HCT116 (cell line): ENCODE results near the gene B4GALT4. TPM values are rescaled to one million over a fixed set of nuclear protein-coding genes. Genes with fewer than 3 reads are reported as not detected.

Experiments
- ATAC-seq: fragments of 200-7000 bp; cut with Tn5 transposase; 2 replicates; pipeline ENCODE4 v1.9.1; 2020; ENCODE audit warnings: mild to moderate bottlenecking, moderate library complexity
- BruUV-seq: library from RNA; stranded (reverse); fragments of 400-500 nt; replicated peaks from 2 replicates; lab custom pipeline; 2021; lab: Mats Ljungman, UMichigan
- CTCF ChIA-PET: fragments of 300-600 bp; sonication (Branson Sonifier 250); formaldehyde crosslinking; loops from one replicate; lab custom pipeline; 2021; ENCODE audit warnings: antibody characterized with exemption; lab: Charles Lee
- POLR2A ChIA-PET: fragments of 300-600, 350-600 bp; sonication (Branson Sonifier 250); formaldehyde crosslinking; loops from one replicate; lab custom pipeline; 2021; ENCODE audit warnings: antibody characterized with exemption; lab: Charles Lee
- RAD21 ChIA-PET, 2 experiments: fragments of 300-600 bp; sonication (Branson Sonifier 250); formaldehyde crosslinking; loops; one replicate each; lab custom pipeline; 2023; ENCODE audit warnings: low total read pairs in 2 of 2; ENCODE audit not compliant: uncharacterized antibody in 2 of 2, unreplicated experiment in 2 of 2, low non-redundant PET in 1 of 2; lab: Charles Lee
- DNase-seq: peaks from one replicate; pipeline ENCODE4 v3.0.0-alpha.2; 2010; ENCODE audit warnings: low read depth, low spot score
- H2AFZ ChIP-seq: fragments of 200-600 bp; shearing (Covaris generic), sonication (generic); 2 replicates; pipeline ENCODE4 v1.6.1; 2017; ENCODE audit warnings: low read depth, mixed run types, mixed read lengths, antibody characterized with exemption, low read length; ENCODE audit not compliant: poor library complexity, severe bottlenecking
- H3K27ac ChIP-seq: 2 replicates; pipeline ENCODE4 v1.5.1; 2012; ENCODE audit warnings: low read depth, low read length
- H3K27me3 ChIP-seq: fragments of 200-600 bp; sonication (generic); 2 replicates; pipeline ENCODE4 v1.6.1; 2016; ENCODE audit warnings: mixed run types, low read length, mixed read lengths; ENCODE audit not compliant: insufficient read depth
- H3K36me3 ChIP-seq, 2 experiments: fragments of 200-500 bp in 1 of 2; fragments of 200-600 bp in 1 of 2; sonication (Bioruptor generic) in 1 of 2; sonication (generic) in 1 of 2; 2 replicates each; pipeline versions ENCODE4 v1.5.1 to v1.6.1; 2014 to 2016; ENCODE audit warnings: low read length in 2 of 2, inconsistent platforms in 1 of 2, mixed read lengths in 1 of 2, mixed run types in 1 of 2; ENCODE audit not compliant: insufficient read depth in 2 of 2, control insufficient read depth in 1 of 2
- H3K4me1 ChIP-seq, 2 experiments: fragments of 200-600 bp in 1 of 2; sonication (generic) in 1 of 2; 2 replicates each; pipeline versions ENCODE4 v1.5.1 to v1.6.1; 2012 to 2017; ENCODE audit warnings: low read length in 2 of 2, inconsistent platforms in 1 of 2, mild to moderate bottlenecking in 1 of 2, mixed read lengths in 1 of 2, mixed run types in 1 of 2, moderate library complexity in 1 of 2; ENCODE audit not compliant: insufficient read depth in 2 of 2, control insufficient read depth in 1 of 2
- H3K4me2 ChIP-seq: fragments of 200-600 bp; sonication (generic); 2 replicates; pipeline ENCODE4 v1.6.1; 2017; ENCODE audit warnings: mixed run types, low read length, mixed read lengths
- H3K4me3 ChIP-seq, 2 experiments: fragments of 200-600 bp in 1 of 2; sonication (generic) in 1 of 2; replicated peaks in 1 of 2; 2 replicates each; pipeline ENCODE4 v1.5.1; 2011 to 2016; ENCODE audit warnings: low read length in 2 of 2, control low read depth in 1 of 2, low read depth in 1 of 2, mild to moderate bottlenecking in 1 of 2, mixed read lengths in 1 of 2, mixed run types in 1 of 2
- H3K79me2 ChIP-seq: fragments of 200-600 bp; sonication (generic); 2 replicates; pipeline ENCODE4 v1.6.1; 2017; ENCODE audit warnings: mild to moderate bottlenecking, mixed run types, low read length, moderate library complexity, mixed read lengths; ENCODE audit not compliant: insufficient read depth
- H3K9ac ChIP-seq: fragments of 200-600 bp; sonication (generic); 2 replicates; pipeline ENCODE4 v1.6.1; 2016; ENCODE audit warnings: low read length, mixed read lengths
- H3K9me2 ChIP-seq: fragments of 200-600 bp; sonication (generic), shearing (Covaris generic); 2 replicates; pipeline ENCODE4 v1.6.1; 2017; ENCODE audit warnings: mixed run types, mild to moderate bottlenecking, moderate library complexity; ENCODE audit not compliant: insufficient read depth
- H3K9me3 ChIP-seq, 2 experiments: fragments of 200-500 bp in 1 of 2; fragments of 200-600 bp in 1 of 2; sonication (Bioruptor generic) in 1 of 2; sonication (generic) in 1 of 2; 2 replicates each; pipeline ENCODE4 v1.6.1; 2014 to 2017; ENCODE audit warnings: low read length in 2 of 2, mixed read lengths in 2 of 2, inconsistent platforms in 1 of 2, low read depth in 1 of 2, mild to moderate bottlenecking in 1 of 2, mixed run types in 1 of 2, moderate library complexity in 1 of 2; ENCODE audit not compliant: control insufficient read depth in 1 of 2, insufficient read depth in 1 of 2
- H4K20me1 ChIP-seq: fragments of 200-600 bp; sonication (generic), shearing (Covaris generic); 2 replicates; pipeline ENCODE4 v1.6.1; 2017; ENCODE audit warnings: mixed run types, mild to moderate bottlenecking, moderate library complexity; ENCODE audit not compliant: insufficient read depth
- ATF3 ChIP-seq: IDR thresholded peaks from 2 replicates; pipeline ENCODE4 v1.6.1; 2012
- EZH2phosphoT487 ChIP-seq: fragments of 200-600 bp; IDR thresholded peaks from 2 replicates; pipeline ENCODE4 v1.6.1; 2018; ENCODE audit warnings: antibody characterized with exemption, borderline replicate concordance
- POLR2AphosphoS5 ChIP-seq: IDR thresholded peaks from 2 replicates; pipeline ENCODE4 v1.6.1; 2011; ENCODE audit warnings: mild to moderate bottlenecking, low read depth, low read length, moderate library complexity
- RAD21 ChIP-seq: IDR thresholded peaks from 2 replicates; pipeline ENCODE4 v1.6.1; 2012; ENCODE audit warnings: low read depth, mild to moderate bottlenecking
- YY1 ChIP-seq: IDR thresholded peaks from 2 replicates; pipeline ENCODE4 v1.6.1; 2011; ENCODE audit warnings: low read length, low read depth, moderate library complexity, mild to moderate bottlenecking; ENCODE audit not compliant: insufficient replicate concordance; ENCODE audit errors: extremely low read depth
- ZBTB33 ChIP-seq: IDR thresholded peaks from 2 replicates; pipeline ENCODE4 v1.6.1; 2011; ENCODE audit warnings: mild to moderate bottlenecking, low read length, moderate library complexity; ENCODE audit not compliant: insufficient replicate concordance; ENCODE audit errors: extremely low read depth
- intact Hi-C: fragments of 100-400 bp; cut with micrococcal nuclease; formaldehyde crosslinking; loops from 2 replicates; pipeline ENCODE4 v1.10.0; 2022
- total RNA-seq: library from RNA; stranded (reverse); gene quantifications from one replicate; pipeline ENCODE4 v1.2.1, GENCODE V29; 2021; ENCODE audit not compliant: unreplicated experiment
- TF ChIP-seq, protein P1 (sequence below): IDR thresholded peaks from 2 replicates; pipeline ENCODE4 v1.6.1; 2012

Gene B4GALT4
- total RNA-seq, 1 experiment from 2014 or later = 15.9 TPM

GRCh38 chr3:119259821-119260220 lies 19.1 kb upstream of the B4GALT4 start (continued):
- TF ChIP-seq EZH2phosphoT487 = no peak
- TF ChIP-seq YY1 = no peak
- TF ChIP-seq, protein P1, sequence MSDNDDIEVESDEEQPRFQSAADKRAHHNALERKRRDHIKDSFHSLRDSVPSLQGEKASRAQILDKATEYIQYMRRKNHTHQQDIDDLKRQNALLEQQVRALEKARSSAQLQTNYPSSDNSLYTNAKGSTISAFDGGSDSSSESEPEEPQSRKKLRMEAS = no peak
- TF ChIP-seq ZBTB33 = no peak
- no peak for TF ChIP-seq ATF3

DNA sequence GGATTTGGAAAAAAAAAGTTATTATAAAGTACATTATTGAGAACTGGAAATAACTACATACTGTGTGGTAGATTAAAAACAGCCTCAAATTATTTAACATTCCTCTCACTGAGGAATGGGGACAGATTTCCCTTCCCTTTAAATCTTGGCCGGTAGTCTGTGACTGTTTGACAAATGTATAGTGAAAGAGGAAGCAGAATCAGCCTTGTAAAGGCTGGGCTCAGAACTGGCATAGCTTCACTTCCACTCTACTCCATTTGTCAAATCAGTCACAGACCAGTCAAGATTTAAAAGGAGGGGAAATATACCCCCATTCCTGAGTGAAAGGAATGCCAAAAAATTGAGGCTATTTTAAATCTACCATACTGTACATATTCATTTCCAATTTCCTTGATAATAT lies 18.2 kb upstream of the B4GALT4 start:
- POLR2A ChIA-PET = no interaction called here
- no TSS peak for BruUV-seq
- H2AFZ ChIP-seq = no peak overlapping the region

More for the DNA sequence above, 18.2 kb upstream of the B4GALT4 start:
- ChIA-PET CTCF (interaction anchor here (1.5 kb wide), 1 partner anchor 18 kb away, joined by 9 read pairs; no protein-coding TSS in a partner anchor), RAD21 (no interaction called here)
- TF ChIP-seq POLR2AphosphoS5 = no peak
- no peak for TF ChIP-seq RAD21
- no peaks in the 10 kb centered on the region for H3K79me2 ChIP-seq
- no peak overlapping the region for H3K4me2 ChIP-seq
- no peaks in the 10 kb centered on the region for H3K36me3 ChIP-seq
- no peak overlapping the region for H3K4me3 ChIP-seq
- no peaks in the 10 kb centered on the region for H4K20me1 ChIP-seq
- H3K27ac ChIP-seq = no peak overlapping the region
- H3K9ac ChIP-seq = no peak overlapping the region
- H3K4me1 ChIP-seq = peaks cover 0 to 8% of the 10 kb centered on the region in 2 experiments; a peak in 1 of 4 replicates
- H3K27me3 ChIP-seq = no peaks in the 10 kb centered on the region
- no peaks in the 10 kb centered on the region for H3K9me2 ChIP-seq
- H3K9me3 ChIP-seq = no peaks in the 10 kb centered on the region
- ATAC-seq (no peak), DNase-seq (no peak)
- intact Hi-C loops = no loop called here
